IgD-negative memory B cell (primary cell): ENCODE measurements around the gene AP3B1. TPM values are rescaled to one million over a fixed set of nuclear protein-coding genes. Genes with fewer than 3 reads are reported as not detected.
A peak's percentile ranks its signal among the peaks of the same experiment; 100 is the strongest.

ENCODE experiments used
- H3K27ac Mint-ChIP-seq, 3 donors: one replicate each; pipeline ENCODE4 v1.8.0; 2020 to 2022; ENCODE audit warnings: mild to moderate bottlenecking in 3 of 3, mixed read lengths in 3 of 3, moderate library complexity in 1 of 3
- H3K27me3 Mint-ChIP-seq: one replicate; pipeline ENCODE4 v1.8.0; 2021; ENCODE audit warnings: mixed read lengths
- H3K36me3 Mint-ChIP-seq: one replicate; pipeline ENCODE4 v1.8.0; 2020; ENCODE audit warnings: mild to moderate bottlenecking, mixed read lengths
- H3K4me1 Mint-ChIP-seq, 3 donors: one replicate each; pipeline ENCODE4 v1.8.0; 2020 to 2022; ENCODE audit warnings: mixed read lengths in 3 of 3, mild to moderate bottlenecking in 1 of 3
- H3K4me3 Mint-ChIP-seq, 4 donors: one replicate each; pipeline ENCODE4 v1.8.0; 2020 to 2022; ENCODE audit warnings: mild to moderate bottlenecking in 4 of 4, mixed read lengths in 4 of 4, moderate library complexity in 3 of 4
- H3K9me3 Mint-ChIP-seq, 3 donors: one replicate each; pipeline ENCODE4 v1.8.0; 2020 to 2021; ENCODE audit warnings: mixed read lengths in 3 of 3, mild to moderate bottlenecking in 1 of 3
- polyA plus RNA-seq: library from polyadenylated mRNA; unstranded; fragments of 300-500 nt; fragmentation: Illumina TruSeq; gene quantifications from one replicate; pipeline ENCODE4 v1.2.3, GENCODE V29; 2021

The AP3B1 gene
- 23.0 TPM for polyA plus RNA-seq

GRCh38 chr5:78294248-78295034 lies at the start of gene AP3B1:
Gene AP3B1 (minus strand): TSS chr5:78294698. CDS start chr5:78294579, 119 bp downstream.
- Mint-ChIP-seq H3K4me3 (peak within 1 kb of the TSS; percentile 98 to 100 (median 100)), H3K4me1 (peaks cover 21 to 30% (median 29%) of the 10 kb centered on the region in 3 donors), H3K27ac (peak within 1 kb of the TSS; percentile 98 to 99 (median 99)), H3K9me3 (no peaks in the 10 kb centered on the region), H3K27me3 (no peaks in the 10 kb centered on the region), H3K36me3 (no peaks in the 10 kb centered on the region)

- peaks cover 3 to 8% (median 6%) of the 10 kb centered on the region in 3 donors for H3K9me3 Mint-ChIP-seq
- no peak overlapping the region for H3K4me3 Mint-ChIP-seq
- peaks cover 3% of the 10 kb centered on the region for H3K27me3 Mint-ChIP-seq
- H3K27ac Mint-ChIP-seq, result no peak overlapping the region
- H3K36me3 Mint-ChIP-seq, result peaks cover 5% of the 10 kb centered on the region
- no peaks in the 10 kb centered on the region for H3K4me1 Mint-ChIP-seq
Measured at GRCh38 chr5:78341440-78341839, 46.9 kb upstream of the AP3B1 start.

GRCh38 chr5:78339617-78340436 lies 45.3 kb upstream of the AP3B1 start:
- H3K4me3 Mint-ChIP-seq, result no peak overlapping the region

GRCh38 chr5:78336698-78337097 lies 42.2 kb upstream of the AP3B1 start:
- peaks cover 3 to 8% (median 6%) of the 10 kb centered on the region in 3 donors for H3K9me3 Mint-ChIP-seq
- peaks cover 4% of the 10 kb centered on the region for H3K27me3 Mint-ChIP-seq
- no peaks in the 10 kb centered on the region for H3K4me1 Mint-ChIP-seq
- H3K36me3 Mint-ChIP-seq, result peaks cover 2% of the 10 kb centered on the region
- no peak overlapping the region for H3K27ac Mint-ChIP-seq
- H3K4me3 Mint-ChIP-seq, result no peak overlapping the region

More at GRCh38 chr5:78339617-78340436, 45.3 kb upstream of the AP3B1 start:
- Mint-ChIP-seq H3K36me3 (peaks cover 2% of the 10 kb centered on the region), H3K27me3 (peaks cover 3% of the 10 kb centered on the region), H3K9me3 (peaks cover 3 to 8% (median 6%) of the 10 kb centered on the region in 3 donors), H3K4me1 (no peaks in the 10 kb centered on the region), H3K27ac (no peak overlapping the region)

- Mint-ChIP-seq H3K4me1 (no peaks in the 10 kb centered on the region), H3K4me3 (no peak overlapping the region), H3K36me3 (peaks cover 2% of the 10 kb centered on the region), H3K9me3 (peaks cover 3 to 8% (median 6%) of the 10 kb centered on the region in 3 donors), H3K27me3 (peaks cover 8% of the 10 kb centered on the region), H3K27ac (no peak overlapping the region)
Measured at GRCh38 chr5:78335976-78336375, 41.5 kb upstream of the AP3B1 start.

- no peak overlapping the region for H3K4me3 Mint-ChIP-seq
- peaks cover 8% of the 10 kb centered on the region for H3K27me3 Mint-ChIP-seq
- no peak overlapping the region for H3K27ac Mint-ChIP-seq
- H3K4me1 Mint-ChIP-seq, result no peaks in the 10 kb centered on the region
- H3K9me3 Mint-ChIP-seq, result peaks cover 3 to 8% (median 6%) of the 10 kb centered on the region in 3 donors
- peaks cover 2% of the 10 kb centered on the region for H3K36me3 Mint-ChIP-seq
Measured at GRCh38 chr5:78334811-78335210, 40.3 kb upstream of the AP3B1 start.

- H3K9me3 Mint-ChIP-seq, result no peaks in the 10 kb centered on the region
- H3K36me3 Mint-ChIP-seq, result no peaks in the 10 kb centered on the region
- peaks cover 5% of the 10 kb centered on the region for H3K27me3 Mint-ChIP-seq
- H3K4me3 Mint-ChIP-seq, result no peak overlapping the region
- no peak overlapping the region for H3K27ac Mint-ChIP-seq
- no peaks in the 10 kb centered on the region for H3K4me1 Mint-ChIP-seq
Measured at GRCh38 chr5:78331523-78332080, 37.1 kb upstream of the AP3B1 start.

GRCh38 chr5:78328585-78329173 lies 34.2 kb upstream of the AP3B1 start:
- Mint-ChIP-seq H3K4me1 (no peaks in the 10 kb centered on the region), H3K36me3 (no peaks in the 10 kb centered on the region), H3K27me3 (peaks cover 5% of the 10 kb centered on the region), H3K4me3 (no peak overlapping the region), H3K9me3 (no peaks in the 10 kb centered on the region), H3K27ac (no peak overlapping the region)

- no peaks in the 10 kb centered on the region for H3K4me1 Mint-ChIP-seq
- no peak overlapping the region for H3K4me3 Mint-ChIP-seq
- H3K27me3 Mint-ChIP-seq, result peaks cover 5% of the 10 kb centered on the region
- H3K36me3 Mint-ChIP-seq, result no peaks in the 10 kb centered on the region
- no peaks in the 10 kb centered on the region for H3K9me3 Mint-ChIP-seq
- no peak overlapping the region for H3K27ac Mint-ChIP-seq
Measured at GRCh38 chr5:78327761-78328510, 33.4 kb upstream of the AP3B1 start.

GRCh38 chr5:78326930-78327329 lies 32.4 kb upstream of the AP3B1 start:
- no peaks in the 10 kb centered on the region for H3K36me3 Mint-ChIP-seq
- no peaks in the 10 kb centered on the region for H3K9me3 Mint-ChIP-seq
- no peak overlapping the region for H3K27ac Mint-ChIP-seq
- no peak overlapping the region for H3K4me3 Mint-ChIP-seq
- no peaks in the 10 kb centered on the region for H3K4me1 Mint-ChIP-seq
- peaks cover 5% of the 10 kb centered on the region for H3K27me3 Mint-ChIP-seq

- H3K27ac Mint-ChIP-seq, result no peak overlapping the region
- no peaks in the 10 kb centered on the region for H3K9me3 Mint-ChIP-seq
- H3K27me3 Mint-ChIP-seq, result peaks cover 1% of the 10 kb centered on the region
- peaks cover 0 to 4% (median 0%) of the 10 kb centered on the region in 3 donors for H3K4me1 Mint-ChIP-seq
- H3K36me3 Mint-ChIP-seq, result no peaks in the 10 kb centered on the region
- no peak overlapping the region for H3K4me3 Mint-ChIP-seq
Measured at GRCh38 chr5:78323241-78323640, 28.7 kb upstream of the AP3B1 start.

- Mint-ChIP-seq H3K27ac (no peak overlapping the region), H3K36me3 (no peaks in the 10 kb centered on the region), H3K4me3 (no peak overlapping the region), H3K4me1 (peaks cover 0 to 6% (median 0%) of the 10 kb centered on the region in 3 donors), H3K27me3 (peaks cover 1% of the 10 kb centered on the region), H3K9me3 (no peaks in the 10 kb centered on the region)
Measured at GRCh38 chr5:78320401-78320800, 25.9 kb upstream of the AP3B1 start.

GRCh38 chr5:78318337-78318736 lies 23.8 kb upstream of the AP3B1 start:
- Mint-ChIP-seq H3K4me3 (no peak overlapping the region), H3K27ac (no peak overlapping the region), H3K27me3 (peaks cover 7% of the 10 kb centered on the region)

GRCh38 chr5:78317515-78317914 lies 23.0 kb upstream of the AP3B1 start:
- Mint-ChIP-seq H3K9me3 (no peaks in the 10 kb centered on the region), H3K4me1 (peaks cover 0 to 6% (median 0%) of the 10 kb centered on the region in 3 donors), H3K4me3 (no peak overlapping the region), H3K36me3 (no peaks in the 10 kb centered on the region), H3K27ac (no peak overlapping the region), H3K27me3 (peaks cover 7% of the 10 kb centered on the region)

More at GRCh38 chr5:78318337-78318736, 23.8 kb upstream of the AP3B1 start:
- Mint-ChIP-seq H3K36me3 (no peaks in the 10 kb centered on the region), H3K4me1 (peaks cover 0 to 6% (median 0%) of the 10 kb centered on the region in 3 donors), H3K9me3 (no peaks in the 10 kb centered on the region)
